GM18861 (cell line): ENCODE results near the gene ADAMTS17.

Experiments used
- ATAC-seq: cut with Tn5 transposase; IDR thresholded peaks from one replicate; pipeline ENCODE4 v1.9.1; 2021; ENCODE audit not compliant: unreplicated experiment

Gene ADAMTS17

GRCh38 chr15:100227781-100228180 lies 114.0 kb downstream of the ADAMTS17 start:
- ATAC-seq = no peak

DNA sequence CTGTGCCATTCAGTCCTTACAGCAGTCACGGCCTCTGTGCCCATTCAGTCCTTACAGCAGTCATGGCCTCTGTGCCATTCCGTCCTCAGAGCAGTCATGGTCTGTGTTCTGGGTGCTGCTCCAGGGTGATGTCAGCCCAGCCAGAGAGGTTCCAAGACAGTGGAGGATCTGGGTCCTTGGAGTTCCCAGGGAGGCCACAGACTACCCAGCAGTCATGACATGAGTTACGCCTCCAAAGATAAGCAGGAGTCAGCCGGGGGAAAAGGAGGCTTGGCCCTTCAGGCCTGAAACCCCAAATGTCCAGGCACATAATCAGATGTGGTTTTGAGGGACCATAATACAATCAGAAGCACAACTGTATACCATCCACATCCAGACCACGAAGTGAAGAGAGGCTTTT lies 115.7 kb downstream of the ADAMTS17 start:
- ATAC-seq = no peak

- no peak for ATAC-seq
Measured at GRCh38 chr15:100224206-100225185, 117.3 kb downstream of the ADAMTS17 start.

- ATAC-seq = no peak
Measured at GRCh38 chr15:100222349-100222715, 119.4 kb downstream of the ADAMTS17 start.

DNA sequence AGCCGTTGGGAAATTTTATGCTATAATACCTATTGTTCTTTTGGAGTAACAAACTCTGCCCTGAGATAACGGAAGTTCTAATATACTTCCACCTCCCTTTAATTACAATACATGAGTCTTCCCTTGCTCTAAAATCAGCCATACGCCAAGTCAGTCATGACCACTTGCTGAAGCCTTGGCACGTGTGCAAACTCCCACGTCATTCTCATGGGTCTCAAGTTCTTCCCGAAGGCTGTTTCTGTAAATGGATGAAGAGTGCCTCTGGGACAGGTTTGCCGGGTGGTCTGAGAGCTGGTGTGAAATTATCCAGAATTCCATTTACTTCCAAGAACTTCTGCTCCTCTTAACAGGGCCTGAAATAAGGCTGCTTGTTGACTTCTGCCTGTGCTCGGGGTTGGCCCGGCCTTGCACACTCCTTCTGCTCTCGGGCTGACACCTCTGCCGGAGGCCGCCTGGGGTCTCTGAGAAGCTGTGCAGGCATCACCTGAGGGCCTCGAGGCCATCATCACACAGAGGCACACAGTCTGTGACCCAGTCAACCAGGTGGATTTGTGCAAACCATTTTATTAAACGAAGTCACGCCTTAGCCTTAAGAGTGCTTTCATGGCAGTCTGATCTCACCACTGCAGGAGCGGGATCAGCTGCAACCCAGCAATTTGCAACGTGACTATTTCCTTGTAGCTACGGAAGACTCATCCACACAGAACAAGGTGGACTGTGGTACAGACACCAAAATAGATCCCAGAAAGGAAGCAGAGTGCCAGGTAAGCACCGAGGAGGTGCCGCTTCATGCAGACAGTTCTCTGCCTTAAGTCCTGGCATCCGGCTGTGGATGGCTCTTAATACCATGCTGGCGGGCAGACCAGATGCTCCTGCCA lies 120.1 kb downstream of the ADAMTS17 start:
- no peak for ATAC-seq

DNA sequence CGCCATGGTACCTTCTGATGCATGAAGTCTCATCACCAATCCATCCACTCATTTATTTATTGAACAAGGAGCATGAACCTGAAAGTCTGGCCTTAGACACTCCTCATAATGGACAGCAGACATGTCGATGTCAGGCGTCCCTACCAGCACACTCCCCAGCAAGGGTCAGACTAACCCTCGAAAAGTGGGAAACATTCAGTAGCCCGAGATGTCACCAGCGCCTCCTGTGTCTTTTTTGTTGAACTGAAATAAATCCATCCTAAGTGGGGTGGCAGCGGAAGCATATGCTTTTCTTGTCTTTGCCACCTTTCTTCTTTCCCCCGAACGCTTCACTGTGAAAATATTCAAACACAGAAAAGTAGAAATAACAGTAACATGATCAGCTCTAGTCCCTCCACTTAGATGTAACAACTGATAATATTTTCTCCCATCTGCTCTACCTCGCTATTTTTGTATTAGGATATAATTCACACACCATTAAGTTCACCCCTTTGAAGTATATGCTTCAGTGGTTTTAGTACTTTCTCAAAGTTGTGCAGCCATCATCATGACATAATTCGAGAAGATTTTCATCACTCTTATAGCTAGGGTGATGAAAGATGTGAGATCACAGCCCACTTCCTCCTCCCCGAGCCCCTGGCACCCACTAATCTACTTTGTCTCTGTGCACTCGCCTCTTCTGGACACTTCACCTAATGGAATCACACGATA lies 121.6 kb downstream of the ADAMTS17 start:
- ATAC-seq = no peak

DNA sequence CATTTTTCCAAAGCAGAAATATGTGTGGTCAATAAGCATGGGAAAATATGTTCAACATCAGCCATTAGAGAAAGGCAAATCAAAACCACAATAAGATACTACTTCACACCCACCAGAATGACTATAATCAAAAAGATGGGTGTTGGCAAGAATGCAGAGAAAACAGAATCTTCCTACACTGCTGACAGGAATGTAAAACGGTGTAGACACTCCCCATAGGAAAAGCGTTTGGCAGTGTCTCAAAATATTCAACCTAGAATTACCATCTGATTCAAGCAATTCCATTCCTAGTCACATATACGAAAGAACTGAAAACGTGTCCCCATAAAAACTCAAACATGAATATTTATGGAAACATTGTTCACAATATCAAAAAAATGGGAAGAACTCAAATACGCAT lies 123.3 kb downstream of the ADAMTS17 start:
- ATAC-seq = no peak

DNA sequence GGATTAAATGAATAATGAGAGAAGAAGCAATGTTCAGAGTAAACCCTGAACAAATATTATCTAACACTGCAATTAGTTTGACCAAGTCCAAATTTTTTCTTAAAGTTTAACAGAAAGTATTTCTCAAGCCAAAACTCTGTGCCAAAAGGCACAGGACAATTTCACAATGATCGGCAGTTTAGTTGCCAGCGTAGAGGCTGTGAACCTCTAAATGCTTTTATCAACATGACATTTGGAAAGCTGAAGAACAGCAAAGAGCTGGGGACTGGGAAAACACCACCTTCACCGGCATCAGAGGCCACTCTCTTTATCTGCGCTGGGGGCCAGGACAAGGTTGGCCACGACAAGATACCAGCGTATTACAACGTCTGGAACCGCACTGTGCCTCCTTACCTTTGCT lies 125.6 kb downstream of the ADAMTS17 start:
- no peak for ATAC-seq

GRCh38 chr15:100215843-100216169 lies 126.0 kb downstream of the ADAMTS17 start:
- no peak for ATAC-seq

- ATAC-seq = no peak
Measured at GRCh38 chr15:100215031-100215842, 126.5 kb downstream of the ADAMTS17 start.

DNA sequence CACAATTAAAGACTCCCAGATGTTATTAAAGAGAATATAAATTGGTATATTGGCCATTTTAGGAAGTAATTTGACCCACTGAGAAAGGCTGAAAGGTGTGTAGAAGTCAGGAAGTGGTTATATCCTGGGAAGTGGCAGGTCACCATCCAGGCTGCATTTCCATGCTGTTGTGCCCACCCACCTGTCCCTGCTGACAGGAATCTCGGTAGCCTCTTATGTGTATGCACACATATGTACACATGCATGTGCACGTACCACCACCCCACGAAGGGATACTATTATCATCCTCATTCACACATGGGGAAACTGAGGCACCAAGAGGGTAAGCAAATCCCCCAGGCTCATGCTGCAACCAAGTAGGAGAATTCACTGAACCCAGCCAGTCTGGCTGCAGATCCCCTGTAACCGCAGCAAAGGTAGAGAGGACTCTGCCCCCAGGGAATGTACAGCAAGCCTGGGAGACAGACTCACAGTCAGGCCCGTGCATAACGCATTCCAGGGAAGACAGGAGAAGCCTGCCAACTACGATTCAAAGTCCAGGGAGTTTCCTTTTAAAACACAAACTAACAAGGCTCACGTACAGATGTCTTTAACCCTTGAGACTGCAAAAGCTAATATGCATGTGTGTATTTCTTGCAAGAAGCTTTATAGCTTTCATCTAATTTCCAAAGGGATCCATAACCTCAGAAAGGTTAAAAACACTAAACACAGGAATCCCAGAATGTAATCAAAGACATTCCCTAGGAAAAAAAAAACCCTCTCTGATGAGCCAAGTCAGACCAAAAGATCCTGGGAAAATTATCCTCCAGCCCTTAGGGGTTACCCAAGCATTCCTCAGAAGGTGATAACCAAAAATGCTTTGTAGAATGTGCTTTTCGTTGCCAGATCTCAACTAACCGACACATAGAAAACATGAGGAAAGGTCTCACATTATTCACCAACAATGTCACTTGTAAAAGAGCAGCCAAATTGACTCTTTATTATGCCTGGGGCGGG lies 129.6 kb downstream of the ADAMTS17 start:
- no peak for ATAC-seq

DNA sequence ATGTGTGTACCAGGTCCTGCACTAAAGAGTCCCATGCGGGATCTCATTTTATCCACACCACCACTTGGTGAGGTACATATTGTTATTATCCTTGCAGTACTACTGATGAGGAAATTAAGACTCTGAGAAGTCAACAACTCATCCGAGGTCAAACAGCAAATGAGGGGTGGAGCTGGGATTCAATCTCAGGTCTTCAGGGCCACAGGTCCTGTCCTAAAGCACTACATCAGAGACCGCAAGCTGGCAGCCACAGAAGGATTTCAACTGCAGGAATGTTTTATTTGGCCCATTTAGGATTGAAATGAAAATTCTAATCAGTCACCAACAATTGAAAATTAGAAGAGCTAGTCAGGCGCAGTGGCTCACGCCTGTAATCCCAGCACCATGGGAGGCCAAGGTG lies 131.4 kb downstream of the ADAMTS17 start:
- no peak for ATAC-seq

GRCh38 chr15:100208921-100209603 lies 132.7 kb downstream of the ADAMTS17 start:
- ATAC-seq = no peak

DNA sequence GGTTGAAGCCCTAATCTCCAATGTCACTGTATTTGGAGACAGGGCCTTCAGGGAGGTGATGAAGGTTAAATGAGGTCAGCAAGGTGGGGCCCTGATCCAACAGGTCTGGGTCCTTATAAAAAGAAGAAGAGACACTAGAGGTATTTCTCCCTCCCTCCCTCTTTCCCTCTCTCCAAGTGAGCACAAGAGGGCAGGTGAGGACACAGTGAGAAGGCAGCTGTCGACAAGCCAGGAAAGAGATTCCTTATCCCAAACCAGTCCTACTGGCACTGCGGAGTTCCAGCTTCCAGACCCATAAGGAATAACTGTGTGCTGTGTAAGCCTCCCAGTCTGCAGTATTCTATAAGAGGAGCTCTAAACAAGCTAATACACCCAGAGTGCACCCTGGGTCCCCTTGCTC lies 134.7 kb downstream of the ADAMTS17 start:
- ATAC-seq = no peak

DNA sequence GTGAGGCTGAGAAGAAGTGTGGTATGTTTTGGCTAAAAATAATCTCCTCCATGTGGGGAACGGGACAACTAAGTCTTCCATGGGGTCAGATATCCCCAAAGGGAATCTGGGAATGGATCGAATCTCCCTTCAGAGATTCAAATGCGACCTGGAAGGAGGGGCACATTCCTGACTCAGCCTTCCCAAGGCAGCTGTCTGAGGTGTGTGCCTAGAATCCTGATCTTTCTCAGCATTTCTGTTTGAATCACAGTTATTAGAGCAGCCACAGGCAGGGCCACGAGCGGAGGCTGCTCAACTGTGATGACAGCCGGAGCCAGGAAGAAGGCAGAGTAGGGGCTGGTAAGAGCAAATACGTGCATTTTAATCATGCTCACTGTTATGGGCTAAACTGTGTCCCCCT lies 135.1 kb downstream of the ADAMTS17 start:
- no peak for ATAC-seq

- ATAC-seq = no peak
Measured at GRCh38 chr15:100205549-100206295, 136.1 kb downstream of the ADAMTS17 start.

DNA sequence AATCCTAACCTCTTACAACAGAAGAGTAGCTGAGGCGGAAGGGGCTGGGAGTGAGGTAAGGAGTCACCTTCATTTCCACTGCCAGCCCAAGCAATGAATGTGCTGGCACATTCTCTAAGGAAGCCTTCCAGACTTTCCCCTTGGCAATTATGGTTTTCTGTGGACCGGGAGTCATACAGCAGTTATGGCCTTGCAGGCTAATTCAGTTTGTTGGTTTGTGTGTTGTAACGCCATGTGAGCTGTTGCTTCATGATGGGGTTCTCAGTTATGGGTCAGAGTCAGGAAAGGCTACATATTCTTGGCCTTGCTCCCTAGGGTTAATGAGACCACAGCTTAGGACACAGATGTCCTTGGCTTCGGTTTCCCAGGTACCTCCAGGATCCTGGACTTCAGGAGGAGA lies 137.0 kb downstream of the ADAMTS17 start:
- ATAC-seq = no peak

- ATAC-seq = no peak
Measured at GRCh38 chr15:100204211-100204610, 137.6 kb downstream of the ADAMTS17 start.
